Calu3 (cell line): ENCODE measurements around the gene FXYD4. TPM values are rescaled to one million over a fixed set of nuclear protein-coding genes. Genes with fewer than 3 reads are reported as not detected.

Source experiments
- BruUV-seq: library from RNA; stranded (reverse); fragments of 400-500 nt; replicated peaks from 2 replicates; lab custom pipeline; 2021; lab: Mats Ljungman, UMichigan
- CTCF ChIA-PET: fragments of 300-600 bp; sonication (Branson Sonifier 250); formaldehyde crosslinking; loops from one replicate; lab custom pipeline; 2022; ENCODE audit warnings: antibody characterized with exemption; lab: Charles Lee
- DNase-seq: peaks from one replicate; pipeline ENCODE4 v3.0.0; 2022
- H3K27ac Mint-ChIP-seq: one replicate; pipeline ENCODE4 v1.8.0; 2022; ENCODE audit warnings: mixed read lengths; ENCODE audit not compliant: unreplicated experiment
- H3K27me3 Mint-ChIP-seq: one replicate; pipeline ENCODE4 v1.8.0; 2022; ENCODE audit warnings: mixed read lengths; ENCODE audit not compliant: unreplicated experiment
- H3K36me3 Mint-ChIP-seq: one replicate; pipeline ENCODE4 v1.8.0; 2022; ENCODE audit warnings: mild to moderate bottlenecking, moderate library complexity, mixed read lengths; ENCODE audit not compliant: insufficient read depth, unreplicated experiment
- H3K4me1 Mint-ChIP-seq: one replicate; pipeline ENCODE4 v1.8.0; 2022; ENCODE audit warnings: mild to moderate bottlenecking, low read depth, mixed read lengths; ENCODE audit not compliant: unreplicated experiment
- H3K4me3 Mint-ChIP-seq: one replicate; pipeline ENCODE4 v1.8.0; 2022; ENCODE audit warnings: mild to moderate bottlenecking, low read depth, moderate library complexity, mixed read lengths; ENCODE audit not compliant: unreplicated experiment
- H3K9me3 Mint-ChIP-seq: one replicate; pipeline ENCODE4 v1.8.0; 2022; ENCODE audit warnings: low read depth, mixed read lengths; ENCODE audit not compliant: unreplicated experiment
- CTCF ChIP-seq: fragments of 200-600 bp; IDR thresholded peaks from one replicate; pipeline ENCODE4 v1.8.0; 2022; ENCODE audit warnings: antibody characterized with exemption; ENCODE audit not compliant: unreplicated experiment
- intact Hi-C: fragments of 100-400 bp; cut with micrococcal nuclease; formaldehyde crosslinking; loops from one replicate; pipeline ENCODE4 v1.10.0; 2022; ENCODE audit not compliant: unreplicated experiment
- total RNA-seq: library from RNA; stranded (reverse); gene quantifications from 2 replicates; pipeline ENCODE4 v1.2.3, GENCODE V29; 2022

FXYD4 gene
- total RNA-seq, 1 experiment from 2014 or later: not detected

- CTCF ChIA-PET: interaction anchor here (0.7 to 1.3 kb wide), 3 partner anchors 24 to 422 kb away, joined by 3 to 4 read pairs (median 3); no protein-coding TSS in a partner anchor
- Mint-ChIP-seq H3K4me1 (peaks cover 54% of the 10 kb centered on the region), H3K9me3 (no peaks in the 10 kb centered on the region), H3K27me3 (no peaks in the 10 kb centered on the region), H3K4me3 (peak overlapping the region; percentile 15), H3K27ac (peak overlapping the region; percentile 76), H3K36me3 (peaks cover 13% of the 10 kb centered on the region)
- no peak for TF ChIP-seq CTCF
- no TSS peak for BruUV-seq
- DNase-seq: peak; percentile 86
- intact Hi-C loops: loop anchor here (10.0 kb wide), 1 partner anchor 221 kb away; the partner anchor contains the start of gene CSGALNACT2
These were observed 15.6 kb upstream of the FXYD4 start for GRCh38 chr10:43355749-43356371.

GRCh38 chr10:43360086-43360485, 11.3 kb upstream of the FXYD4 start:
- peak overlapping the region; percentile 10 for H3K4me3 Mint-ChIP-seq
- CTCF ChIA-PET: interaction anchor here (0.5 kb wide), 1 partner anchor 20 kb away, joined by 6 read pairs; no protein-coding TSS in a partner anchor
- intact Hi-C loops: no loop called here
- peak overlapping the region; percentile 26 for H3K27ac Mint-ChIP-seq
- BruUV-seq: no TSS peak
- DNase-seq: no peak
- no peak for TF ChIP-seq CTCF
- H3K9me3 Mint-ChIP-seq: no peaks in the 10 kb centered on the region
- H3K36me3 Mint-ChIP-seq: peaks cover 24% of the 10 kb centered on the region
- no peaks in the 10 kb centered on the region for H3K27me3 Mint-ChIP-seq
- peaks cover 28% of the 10 kb centered on the region for H3K4me1 Mint-ChIP-seq

GRCh38 chr10:43361547-43362190, 9.8 kb upstream of the FXYD4 start:
- no peak for TF ChIP-seq CTCF
- Mint-ChIP-seq H3K9me3 (no peaks in the 10 kb centered on the region), H3K27me3 (no peaks in the 10 kb centered on the region), H3K36me3 (peaks cover 15% of the 10 kb centered on the region), H3K4me3 (peak overlapping the region; percentile 48), H3K4me1 (peaks cover 17% of the 10 kb centered on the region), H3K27ac (peak overlapping the region; percentile 67)
- CTCF ChIA-PET: interaction anchor here (0.5 kb wide), 1 partner anchor 125 kb away, joined by 3 read pairs; no protein-coding TSS in a partner anchor
- intact Hi-C loops: no loop called here
- BruUV-seq: TSS peak; percentile 86
- DNase-seq: no peak

GRCh38 chr10:43362191-43362839, 9.1 kb upstream of the FXYD4 start:
- TF ChIP-seq CTCF: peak; percentile 16
- H3K4me3 Mint-ChIP-seq: peak overlapping the region; percentile 48
- intact Hi-C loops: no loop called here
- no peaks in the 10 kb centered on the region for H3K9me3 Mint-ChIP-seq
- peaks cover 17% of the 10 kb centered on the region for H3K4me1 Mint-ChIP-seq
- BruUV-seq: no TSS peak
- CTCF ChIA-PET: no interaction called here
- no peaks in the 10 kb centered on the region for H3K27me3 Mint-ChIP-seq
- peak; percentile 95 for DNase-seq
- H3K36me3 Mint-ChIP-seq: peaks cover 15% of the 10 kb centered on the region
- peak overlapping the region; percentile 67 for H3K27ac Mint-ChIP-seq
